Measurements from ENCODE around the gene FAAP20.

- TF ChIP-seq EZH2 (IDR thresholded peaks at IDR 0.05; ENCODE audit: borderline replicate concordance, insufficient read depth, low read depth, low read length, poor library complexity, severe bottlenecking) (no peak), CTCF (IDR thresholded peaks at IDR 0.05) (no peak)
These were observed 14.0 kb upstream of the FAAP20 start for GRCh38 chr1:2208309-2209239.

All from B cell (primary cell).